ENCODE measurements around the gene UNC5A. TPM values are rescaled to one million over a fixed set of nuclear protein-coding genes. Genes with fewer than 3 reads are reported as not detected.

The UNC5A gene
- polyA plus RNA-seq, 2 donors: 0.02 TPM; not detected in 1

DNA sequence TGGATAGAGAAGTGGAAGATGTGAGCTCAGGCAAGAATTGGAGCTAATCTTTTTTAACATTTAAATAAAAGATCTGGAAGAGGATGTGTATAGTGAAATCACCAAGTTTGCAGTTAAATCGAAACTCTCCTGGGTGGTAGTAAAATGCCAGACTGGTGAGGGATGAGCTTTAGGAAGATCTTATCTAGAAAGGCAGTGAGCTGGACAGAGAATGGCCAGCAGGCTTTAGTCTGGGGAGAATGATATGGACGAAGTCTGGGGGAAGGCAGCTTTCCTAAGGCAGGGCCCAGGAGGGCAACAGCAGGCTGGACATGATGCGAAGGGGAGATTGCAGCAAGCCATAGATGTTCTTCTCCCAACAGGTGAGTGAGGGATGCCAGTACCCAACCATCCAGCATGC, 25.6 kb downstream of the UNC5A start:
- Histone ChIP-seq H3K9me3 (ENCODE audit: control insufficient read depth in 2 of 2, insufficient read depth in 1 of 2, low read depth in 1 of 2, low read length in 1 of 2) (no peaks in the 10 kb centered on the region), H3K4me1 (ENCODE audit: control insufficient read depth in 2 of 2, insufficient read depth in 2 of 2, low read length in 1 of 2) (no peaks in the 10 kb centered on the region), H3K27ac (ENCODE audit: low read depth in 2 of 2, low read length in 1 of 2) (no peak overlapping the region), H3K4me3 (ENCODE audit: low read depth in 1 of 2, low read length in 2 of 2) (no peak overlapping the region), H3K27me3 (ENCODE audit: control insufficient read depth in 1 of 2, insufficient read depth in 2 of 2, low read length in 2 of 2) (no peaks in the 10 kb centered on the region), H3K36me3 (ENCODE audit: control insufficient read depth in 2 of 2, insufficient read depth in 2 of 2, low read length in 1 of 2) (no peaks in the 10 kb centered on the region)
- WGBS, 2 donors: 63 to 64% methylated on average over 3 of the region's 3 CpGs

DNA sequence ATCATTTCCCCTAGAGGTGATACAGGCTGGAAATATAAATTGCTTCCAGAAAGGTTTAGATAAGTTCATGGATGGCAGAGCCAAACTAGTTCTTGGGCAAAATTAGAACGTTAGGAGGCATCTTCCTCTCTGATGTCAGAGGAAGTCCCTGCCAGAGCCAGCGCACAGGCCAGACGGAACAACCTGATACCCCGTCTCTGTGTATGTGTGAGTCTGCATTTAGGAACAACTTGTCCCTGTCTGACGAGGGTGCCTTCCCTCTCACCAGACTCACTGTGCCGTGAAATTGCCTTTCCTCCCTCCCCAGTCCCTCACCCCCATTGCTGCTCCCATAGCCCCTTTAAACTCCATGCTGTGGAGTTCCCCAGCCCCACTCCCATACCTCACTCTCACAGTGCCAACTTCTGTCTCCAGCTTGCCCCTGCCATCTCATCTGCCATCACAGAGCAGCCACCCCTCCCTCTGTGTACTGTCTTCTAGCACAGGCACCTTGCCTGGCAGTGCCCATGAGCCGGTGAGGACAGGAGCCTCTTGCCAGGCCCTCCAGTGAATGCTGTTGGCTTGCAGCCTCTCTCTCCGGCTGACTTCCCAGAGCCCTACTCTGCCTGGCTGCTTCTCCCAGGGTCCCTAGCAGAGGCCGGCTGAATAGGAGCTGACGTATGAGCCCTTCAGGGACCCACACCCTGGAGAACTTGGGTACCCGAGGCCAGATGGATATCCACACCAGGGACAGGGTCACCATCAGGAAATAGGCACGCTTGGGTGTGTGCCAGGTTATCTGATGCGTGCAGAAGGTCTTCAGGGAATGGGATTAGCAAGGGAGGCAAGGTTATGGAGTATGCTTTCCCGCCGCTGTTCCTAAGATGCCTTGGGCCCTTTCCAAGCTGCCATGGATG, 26.7 kb downstream of the UNC5A start:
- no peak overlapping the region for H3K27ac ChIP-seq (ENCODE audit: low read depth in 2 of 2, low read length in 1 of 2)
- no peak overlapping the region for H3K4me3 ChIP-seq (ENCODE audit: low read depth in 1 of 2, low read length in 2 of 2)
- H3K4me1 ChIP-seq (ENCODE audit: control insufficient read depth in 2 of 2, insufficient read depth in 2 of 2, low read length in 1 of 2): no peaks in the 10 kb centered on the region
- no peaks in the 10 kb centered on the region for H3K27me3 ChIP-seq (ENCODE audit: control insufficient read depth in 1 of 2, insufficient read depth in 2 of 2, low read length in 2 of 2)
- no peaks in the 10 kb centered on the region for H3K36me3 ChIP-seq (ENCODE audit: control insufficient read depth in 2 of 2, insufficient read depth in 2 of 2, low read length in 1 of 2)
- WGBS, 2 donors: 63 to 64% methylated on average over 15 of the region's 15 CpGs
- no peaks in the 10 kb centered on the region for H3K9me3 ChIP-seq (ENCODE audit: control insufficient read depth in 2 of 2, insufficient read depth in 1 of 2, low read depth in 1 of 2, low read length in 1 of 2)

DNA sequence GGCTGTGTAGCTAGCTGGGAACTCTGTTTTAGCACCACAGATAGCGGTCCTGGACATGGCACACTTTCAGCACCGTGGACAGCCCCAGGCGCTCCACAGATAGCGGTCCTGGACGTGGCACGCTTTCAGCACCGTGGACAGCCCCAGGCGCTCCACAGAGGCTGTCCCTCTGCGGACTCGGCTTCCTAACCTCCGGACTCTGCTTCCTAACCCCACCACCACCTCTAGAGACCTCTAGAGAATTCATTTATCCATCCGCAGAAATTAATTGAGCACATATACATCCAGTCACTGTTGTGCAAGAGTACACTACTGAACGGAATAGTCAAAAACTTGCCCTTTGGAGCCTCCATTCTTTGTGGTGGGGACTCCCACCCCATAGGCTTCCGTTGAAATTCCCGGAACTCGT, 27.4 kb downstream of the UNC5A start:
- Histone ChIP-seq H3K27ac (ENCODE audit: low read depth in 2 of 2, low read length in 1 of 2) (no peak overlapping the region), H3K9me3 (ENCODE audit: control insufficient read depth in 2 of 2, insufficient read depth in 1 of 2, low read depth in 1 of 2, low read length in 1 of 2) (no peaks in the 10 kb centered on the region), H3K4me1 (ENCODE audit: control insufficient read depth in 2 of 2, insufficient read depth in 2 of 2, low read length in 1 of 2) (no peaks in the 10 kb centered on the region), H3K36me3 (ENCODE audit: control insufficient read depth in 2 of 2, insufficient read depth in 2 of 2, low read length in 1 of 2) (no peaks in the 10 kb centered on the region), H3K27me3 (ENCODE audit: control insufficient read depth in 1 of 2, insufficient read depth in 2 of 2, low read length in 2 of 2) (no peaks in the 10 kb centered on the region), H3K4me3 (ENCODE audit: low read depth in 1 of 2, low read length in 2 of 2) (no peak overlapping the region)
- 21% methylated on average over 16 of the region's 16 CpGs for WGBS, 2 donors

DNA sequence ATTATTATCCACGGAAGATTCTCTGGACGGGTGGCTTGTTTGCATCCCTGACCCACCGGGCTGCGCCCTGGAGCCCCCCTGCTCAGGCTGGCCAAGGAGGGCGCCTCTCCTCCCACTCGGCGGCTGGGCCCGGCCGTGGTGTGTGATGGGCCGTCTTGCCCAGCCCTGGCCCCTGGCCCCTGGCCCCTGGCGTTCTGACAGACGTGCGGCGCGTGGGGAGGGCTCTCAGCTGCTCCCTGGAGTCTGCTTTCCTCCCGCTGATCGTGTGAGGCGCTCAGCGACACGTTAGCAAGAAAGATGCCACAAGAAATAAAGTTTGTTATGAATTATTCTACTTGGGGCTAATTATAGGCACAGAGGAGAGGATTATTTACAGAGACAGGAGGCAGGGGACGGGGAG, 33.3 kb downstream of the UNC5A start:
- no peaks in the 10 kb centered on the region for H3K4me1 ChIP-seq (ENCODE audit: control insufficient read depth in 2 of 2, insufficient read depth in 2 of 2, low read length in 1 of 2)
- no peak overlapping the region for H3K4me3 ChIP-seq (ENCODE audit: low read depth in 1 of 2, low read length in 2 of 2)
- H3K36me3 ChIP-seq (ENCODE audit: control insufficient read depth in 2 of 2, insufficient read depth in 2 of 2, low read length in 1 of 2): no peaks in the 10 kb centered on the region
- H3K27ac ChIP-seq (ENCODE audit: low read depth in 2 of 2, low read length in 1 of 2): no peak overlapping the region
- no peaks in the 10 kb centered on the region for H3K9me3 ChIP-seq (ENCODE audit: control insufficient read depth in 2 of 2, insufficient read depth in 1 of 2, low read depth in 1 of 2, low read length in 1 of 2)
- no peaks in the 10 kb centered on the region for H3K27me3 ChIP-seq (ENCODE audit: control insufficient read depth in 1 of 2, insufficient read depth in 2 of 2, low read length in 2 of 2)
- WGBS, 2 donors: 47 to 50% methylated on average over 20 to 21 of the region's 21 CpGs

DNA sequence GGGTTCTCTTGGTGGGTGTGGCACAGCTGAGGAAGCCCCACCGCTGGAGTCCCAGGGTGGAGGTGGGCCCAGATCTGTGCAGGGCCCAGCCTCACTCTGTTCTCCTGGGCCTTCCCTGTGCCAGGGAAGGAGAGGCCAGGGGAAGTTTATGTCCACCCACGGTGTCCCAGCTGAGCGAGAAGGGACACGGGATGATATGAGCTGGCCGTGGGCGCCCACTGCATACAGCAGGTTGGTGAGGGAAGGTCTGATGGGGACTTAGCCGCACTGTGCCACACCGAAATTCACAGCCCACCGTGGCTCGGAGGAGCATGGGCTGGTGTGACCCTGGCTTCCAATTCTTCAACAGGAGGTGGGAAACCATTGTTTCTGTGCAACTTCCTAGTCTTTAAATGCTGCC, 33.9 kb downstream of the UNC5A start:
- Histone ChIP-seq H3K4me1 (ENCODE audit: control insufficient read depth in 2 of 2, insufficient read depth in 2 of 2, low read length in 1 of 2) (no peaks in the 10 kb centered on the region), H3K27ac (ENCODE audit: low read depth in 2 of 2, low read length in 1 of 2) (no peak overlapping the region), H3K27me3 (ENCODE audit: control insufficient read depth in 1 of 2, insufficient read depth in 2 of 2, low read length in 2 of 2) (no peaks in the 10 kb centered on the region), H3K4me3 (ENCODE audit: low read depth in 1 of 2, low read length in 2 of 2) (no peak overlapping the region), H3K36me3 (ENCODE audit: control insufficient read depth in 2 of 2, insufficient read depth in 2 of 2, low read length in 1 of 2) (no peaks in the 10 kb centered on the region), H3K9me3 (ENCODE audit: control insufficient read depth in 2 of 2, insufficient read depth in 1 of 2, low read depth in 1 of 2, low read length in 1 of 2) (no peaks in the 10 kb centered on the region)
- WGBS, 2 donors: 78 to 82% methylated on average over 10 of the region's 10 CpGs

DNA sequence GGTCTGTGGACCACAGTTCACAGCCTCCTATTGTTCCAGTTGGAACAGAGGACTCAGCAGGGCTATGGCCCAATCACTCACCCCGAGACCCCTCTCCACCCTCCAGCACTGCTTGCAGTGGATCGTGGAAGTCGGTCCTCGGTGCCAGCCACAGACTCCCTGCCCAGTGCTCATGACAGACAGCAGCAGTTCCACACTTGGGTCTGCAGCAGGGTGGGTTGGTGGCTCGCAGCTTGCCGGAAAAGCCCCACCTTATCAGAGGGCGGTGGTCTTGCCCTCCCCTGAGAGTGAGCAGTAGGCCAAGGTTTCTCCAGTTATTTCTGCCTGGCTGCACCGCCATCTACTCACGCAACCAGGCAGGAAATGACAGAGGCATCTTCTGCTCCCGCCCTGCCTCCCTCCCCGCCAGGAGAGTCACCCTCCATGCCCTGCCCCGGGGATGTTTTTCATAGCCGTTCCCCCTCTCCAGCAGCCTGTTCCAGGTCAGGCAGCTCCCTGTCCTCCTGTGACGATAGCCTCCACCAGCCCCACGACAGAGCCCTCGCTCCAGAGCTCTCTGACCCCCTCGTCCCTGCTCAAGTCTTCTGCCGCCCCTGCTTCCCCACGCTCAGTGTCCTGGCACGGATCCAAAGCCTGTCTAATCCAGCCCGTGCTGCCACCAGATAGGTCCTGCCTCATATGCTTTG, 34.5 kb downstream of the UNC5A start:
- no peak overlapping the region for H3K4me3 ChIP-seq (ENCODE audit: low read depth in 1 of 2, low read length in 2 of 2)
- H3K4me1 ChIP-seq (ENCODE audit: control insufficient read depth in 2 of 2, insufficient read depth in 2 of 2, low read length in 1 of 2): no peaks in the 10 kb centered on the region
- H3K9me3 ChIP-seq (ENCODE audit: control insufficient read depth in 2 of 2, insufficient read depth in 1 of 2, low read depth in 1 of 2, low read length in 1 of 2): no peaks in the 10 kb centered on the region
- H3K36me3 ChIP-seq (ENCODE audit: control insufficient read depth in 2 of 2, insufficient read depth in 2 of 2, low read length in 1 of 2): no peaks in the 10 kb centered on the region
- H3K27ac ChIP-seq (ENCODE audit: low read depth in 2 of 2, low read length in 1 of 2): no peak overlapping the region
- H3K27me3 ChIP-seq (ENCODE audit: control insufficient read depth in 1 of 2, insufficient read depth in 2 of 2, low read length in 2 of 2): no peaks in the 10 kb centered on the region
- WGBS, 2 donors: 49 to 59% methylated on average over 21 of the region's 21 CpGs

DNA sequence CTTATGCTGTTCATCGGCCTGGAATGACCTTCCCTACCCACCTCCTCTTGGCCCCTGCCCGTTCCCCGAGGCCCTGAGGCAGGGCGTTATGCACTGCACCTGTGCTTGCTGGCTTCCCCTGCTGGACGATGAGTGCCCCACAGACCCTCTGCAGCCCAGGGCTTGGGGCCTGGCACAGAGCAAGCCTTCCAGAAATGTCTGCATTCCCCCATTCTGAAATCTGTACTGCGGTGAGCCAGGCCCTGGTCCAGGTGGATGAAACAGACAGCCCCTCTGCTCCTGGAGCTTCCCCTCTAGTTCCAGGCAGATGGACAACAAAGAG, 35.0 kb downstream of the UNC5A start:
- H3K27me3 ChIP-seq (ENCODE audit: control insufficient read depth in 1 of 2, insufficient read depth in 2 of 2, low read length in 2 of 2): no peaks in the 10 kb centered on the region

DNA sequence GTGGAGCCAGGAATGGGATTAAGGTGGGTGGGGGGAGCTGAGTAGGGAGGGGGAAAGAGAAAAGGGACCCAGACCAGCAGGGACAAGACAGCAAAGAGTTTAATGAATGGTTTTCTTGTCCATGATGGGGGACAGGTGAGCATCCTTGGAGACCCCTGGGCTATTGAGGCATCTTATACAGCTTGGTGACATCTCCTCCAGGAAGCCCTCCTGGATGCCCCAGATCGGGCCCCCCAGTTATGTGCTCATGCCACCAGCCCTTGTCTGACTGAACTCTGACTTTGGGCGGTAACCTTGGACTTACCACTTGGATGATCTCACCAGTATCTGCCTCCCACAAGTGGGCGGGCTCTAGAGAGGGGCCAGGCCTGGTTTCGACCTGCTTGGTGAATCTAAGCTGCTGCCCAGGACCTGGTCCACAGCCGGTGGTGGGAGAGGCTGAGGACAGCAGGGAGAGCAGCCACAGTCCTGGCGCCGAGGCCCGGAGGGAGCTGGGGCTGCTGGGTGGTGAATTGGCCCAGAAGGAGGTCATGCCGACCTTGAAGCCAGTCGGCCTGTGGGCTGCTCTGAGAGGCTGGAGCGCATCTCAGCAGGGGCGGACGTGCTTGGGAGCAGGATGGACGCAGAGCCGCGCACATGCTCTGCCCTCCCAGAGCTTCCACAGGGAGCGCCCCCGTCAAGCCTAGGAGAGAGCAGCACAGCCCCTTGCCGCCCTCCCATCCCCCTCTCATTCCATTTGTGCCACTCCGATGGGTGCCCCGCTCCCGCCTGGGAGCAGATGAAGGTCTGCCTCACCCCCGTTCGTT, 36.2 kb downstream of the UNC5A start:
- 46 to 48% methylated on average over 24 of the region's 24 CpGs for WGBS, 2 donors
- H3K27me3 ChIP-seq (ENCODE audit: control insufficient read depth in 1 of 2, insufficient read depth in 2 of 2, low read length in 2 of 2): no peaks in the 10 kb centered on the region
- H3K27ac ChIP-seq (ENCODE audit: low read depth in 2 of 2, low read length in 1 of 2): no peak overlapping the region
- no peak overlapping the region for H3K4me3 ChIP-seq (ENCODE audit: low read depth in 1 of 2, low read length in 2 of 2)
- no peaks in the 10 kb centered on the region for H3K4me1 ChIP-seq (ENCODE audit: control insufficient read depth in 2 of 2, insufficient read depth in 2 of 2, low read length in 1 of 2)
- no peaks in the 10 kb centered on the region for H3K9me3 ChIP-seq (ENCODE audit: control insufficient read depth in 2 of 2, insufficient read depth in 1 of 2, low read depth in 1 of 2, low read length in 1 of 2)
- H3K36me3 ChIP-seq (ENCODE audit: control insufficient read depth in 2 of 2, insufficient read depth in 2 of 2, low read length in 1 of 2): no peaks in the 10 kb centered on the region

More for the DNA sequence above, 35.0 kb downstream of the UNC5A start:
- no peaks in the 10 kb centered on the region for H3K4me1 ChIP-seq (ENCODE audit: control insufficient read depth in 2 of 2, insufficient read depth in 2 of 2, low read length in 1 of 2)
- H3K27ac ChIP-seq (ENCODE audit: low read depth in 2 of 2, low read length in 1 of 2): no peak overlapping the region
- H3K4me3 ChIP-seq (ENCODE audit: low read depth in 1 of 2, low read length in 2 of 2): no peak overlapping the region
- H3K9me3 ChIP-seq (ENCODE audit: control insufficient read depth in 2 of 2, insufficient read depth in 1 of 2, low read depth in 1 of 2, low read length in 1 of 2): no peaks in the 10 kb centered on the region
- WGBS, 2 donors: 52 to 62% methylated on average over 6 of the region's 6 CpGs
- no peaks in the 10 kb centered on the region for H3K36me3 ChIP-seq (ENCODE audit: control insufficient read depth in 2 of 2, insufficient read depth in 2 of 2, low read length in 1 of 2)

- no peak overlapping the region for H3K27ac ChIP-seq (ENCODE audit: low read depth in 2 of 2, low read length in 1 of 2)
- H3K27me3 ChIP-seq (ENCODE audit: control insufficient read depth in 1 of 2, insufficient read depth in 2 of 2, low read length in 2 of 2): no peaks in the 10 kb centered on the region
- H3K9me3 ChIP-seq (ENCODE audit: control insufficient read depth in 2 of 2, insufficient read depth in 1 of 2, low read depth in 1 of 2, low read length in 1 of 2): no peaks in the 10 kb centered on the region
- no peaks in the 10 kb centered on the region for H3K4me1 ChIP-seq (ENCODE audit: control insufficient read depth in 2 of 2, insufficient read depth in 2 of 2, low read length in 1 of 2)
- H3K36me3 ChIP-seq (ENCODE audit: control insufficient read depth in 2 of 2, insufficient read depth in 2 of 2, low read length in 1 of 2): no peaks in the 10 kb centered on the region
- no peak overlapping the region for H3K4me3 ChIP-seq (ENCODE audit: low read depth in 1 of 2, low read length in 2 of 2)
- WGBS, 2 donors: 45 to 50% methylated on average over 18 of the region's 18 CpGs
These were observed 36.8 kb downstream of the UNC5A start for GRCh38 chr5:176847148-176847547.

Measured in esophagus (tissue), 2 donors.